NCI-H1436 treated with DMSO at 0.1 percent for 48 hours (cell line): ENCODE data around the gene RFC3.
"Not testable (repeated sequence)": the region's sequence is repeated elsewhere in the genome, so short reads cannot be mapped to it uniquely, and the experiment has no call there.

Experiments
- DNase-seq: peaks from one replicate; lab custom pipeline; 2025; lab: John Stamatoyannopoulos, UW

The RFC3 gene

GRCh38 chr13:33812829-33813228 is 5.1 kb upstream of the RFC3 start:
- DNase-seq = not testable (repeated sequence)

- no peak for DNase-seq
Observed at GRCh38 chr13:33815011-33815550, 2.9 kb upstream of the RFC3 start.

DNA sequence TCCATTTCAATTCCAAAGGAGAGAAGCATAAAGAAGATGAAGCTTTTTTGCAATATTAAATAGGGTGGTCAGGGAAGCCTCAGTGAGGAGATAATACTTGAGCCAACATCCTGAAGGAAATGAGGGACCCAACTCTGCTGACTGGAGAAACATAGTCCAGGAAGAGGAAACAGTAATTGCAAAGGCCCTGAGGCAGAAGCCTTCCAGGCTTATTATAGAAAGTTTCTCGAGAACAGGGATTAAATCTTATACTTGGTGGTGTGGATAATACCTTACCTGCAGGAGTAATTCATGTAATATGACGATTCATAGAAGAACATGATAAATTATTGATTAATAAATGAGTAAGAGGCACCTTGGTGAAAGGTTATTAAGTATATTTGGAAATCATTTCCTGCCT is 1.0 kb upstream of the RFC3 start:
- no peak for DNase-seq

DNA sequence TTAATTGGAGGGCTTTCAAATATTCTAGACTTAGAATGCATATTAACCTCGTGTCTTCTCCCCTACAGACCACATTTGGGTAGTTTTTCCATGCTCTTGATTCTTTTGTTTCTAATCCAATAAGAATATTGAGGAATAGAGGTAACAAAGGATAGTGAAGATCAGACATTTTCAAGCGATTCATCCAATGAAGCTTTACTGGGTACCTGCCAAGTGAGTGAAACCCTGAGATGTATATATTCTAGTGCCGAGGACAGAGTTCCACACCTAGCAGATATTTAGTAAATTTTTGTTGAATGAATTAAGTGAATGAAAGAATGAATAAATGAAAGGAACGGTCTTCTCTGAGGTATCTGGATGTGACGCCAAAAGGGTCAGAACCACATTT is 442 bp upstream of the RFC3 start:
- DNase-seq = no peak

GRCh38 chr13:33825083-33825482 is 7.1 kb downstream of the RFC3 start:
- DNase-seq = no peak

DNA sequence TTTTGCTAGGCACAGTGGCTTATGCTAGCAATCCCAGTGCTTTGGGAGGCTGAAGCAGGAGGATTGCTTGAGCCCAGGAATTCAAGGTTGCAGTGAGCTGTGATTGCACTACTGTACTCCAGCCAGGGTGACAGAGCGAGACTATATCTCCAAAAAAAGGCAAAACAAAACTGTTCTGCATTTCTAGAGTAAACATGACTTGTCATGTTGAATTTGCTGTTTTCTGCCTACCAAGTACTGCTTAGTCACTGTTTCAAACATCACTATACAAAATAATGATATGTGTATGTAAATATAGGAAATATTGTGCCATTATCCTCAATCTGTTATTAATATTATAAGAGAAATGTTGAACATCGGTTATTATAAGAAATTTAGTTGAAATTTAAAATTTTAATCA is 9.2 kb downstream of the RFC3 start:
- no peak for DNase-seq

GRCh38 chr13:33828431-33829129 is 10.6 kb downstream of the RFC3 start:
- no peak for DNase-seq

- no peak for DNase-seq
Observed at GRCh38 chr13:33832872-33833271, 14.9 kb downstream of the RFC3 start.

DNA sequence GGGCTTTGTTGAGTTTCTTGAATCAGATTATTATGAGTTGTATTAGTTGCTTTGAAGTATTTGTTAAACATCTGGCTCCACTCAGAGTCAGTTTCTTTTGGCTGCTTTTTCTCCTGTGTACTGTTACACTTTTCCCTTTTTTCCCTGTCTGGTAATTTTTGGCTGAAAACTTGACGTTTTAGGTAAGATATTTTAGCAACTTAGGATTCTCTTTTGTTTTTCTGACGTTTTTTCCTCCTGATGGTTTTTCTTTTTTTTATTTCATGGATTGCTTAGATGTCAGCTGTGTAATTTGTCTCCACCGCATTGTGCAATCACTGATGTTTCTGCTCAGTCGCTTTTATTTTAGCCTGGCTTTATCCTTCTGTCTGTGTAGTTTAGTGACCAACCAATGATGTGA is 20.7 kb downstream of the RFC3 start:
- DNase-seq = no peak

DNA sequence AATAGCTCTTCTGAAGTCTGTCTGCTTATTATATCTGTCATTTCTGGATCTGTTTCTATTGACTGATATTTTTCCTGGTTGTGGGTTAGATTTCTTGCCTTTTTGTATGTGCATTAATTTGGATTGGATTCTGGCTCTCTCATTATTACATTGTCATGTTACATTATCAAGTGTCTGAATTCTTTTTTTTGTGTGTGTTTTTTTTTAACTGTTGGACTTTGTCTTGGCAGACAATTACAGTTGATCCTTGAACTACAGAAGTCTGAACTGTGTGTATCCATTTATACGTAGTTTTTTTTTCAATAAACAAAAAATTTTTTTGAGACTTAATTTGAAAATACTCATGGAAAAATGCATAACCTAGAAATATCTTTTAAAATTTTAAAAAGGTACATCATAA is 22.5 kb downstream of the RFC3 start:
- no peak for DNase-seq

DNA sequence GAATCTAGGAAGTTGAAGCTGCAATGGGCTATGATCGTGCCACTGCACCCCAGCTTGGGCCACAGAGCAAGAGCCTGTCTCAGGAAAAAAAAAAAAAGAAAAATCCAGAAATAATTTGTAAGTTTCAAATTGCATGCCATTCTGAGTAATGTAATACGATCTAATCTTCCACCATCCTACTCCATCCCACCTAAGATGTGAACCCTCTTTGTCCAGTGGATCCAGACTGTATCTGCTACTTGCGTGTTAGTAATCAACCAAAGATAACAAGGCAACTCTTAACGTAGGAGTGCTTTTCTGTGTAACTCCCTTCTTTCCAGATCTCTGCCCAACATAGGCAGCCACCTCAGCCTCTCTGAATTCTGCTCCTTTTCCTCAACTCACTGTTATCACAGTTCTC is 24.3 kb downstream of the RFC3 start:
- DNase-seq = no peak

GRCh38 chr13:33842986-33843385 is 25.0 kb downstream of the RFC3 start:
- DNase-seq = no peak

GRCh38 chr13:33845572-33846302 is 27.8 kb downstream of the RFC3 start:
- DNase-seq = no peak

- DNase-seq = no peak
Observed at GRCh38 chr13:33846303-33847062, 28.5 kb downstream of the RFC3 start.

DNA sequence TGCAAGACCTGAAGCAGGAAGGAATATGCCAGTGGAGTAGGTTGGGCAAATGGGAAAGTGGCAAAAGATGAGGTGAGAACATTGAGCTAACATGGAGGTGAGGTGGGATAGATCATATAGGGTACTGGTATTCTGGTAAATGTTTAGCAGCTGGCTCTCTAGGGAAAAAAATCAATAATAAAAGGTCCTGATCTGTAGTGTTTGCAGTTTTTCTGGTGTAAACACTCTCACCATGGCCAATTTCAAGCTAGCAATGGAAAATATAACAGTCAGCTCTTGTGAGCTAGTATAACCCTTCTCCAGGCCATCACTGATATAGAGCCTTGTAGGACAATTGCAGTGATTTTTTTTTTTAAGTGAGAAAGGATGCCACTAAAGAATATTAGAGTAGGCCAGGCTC is 31.3 kb downstream of the RFC3 start:
- DNase-seq = no peak

GRCh38 chr13:33855371-33855895 is 37.5 kb downstream of the RFC3 start:
- DNase-seq = no peak

DNA sequence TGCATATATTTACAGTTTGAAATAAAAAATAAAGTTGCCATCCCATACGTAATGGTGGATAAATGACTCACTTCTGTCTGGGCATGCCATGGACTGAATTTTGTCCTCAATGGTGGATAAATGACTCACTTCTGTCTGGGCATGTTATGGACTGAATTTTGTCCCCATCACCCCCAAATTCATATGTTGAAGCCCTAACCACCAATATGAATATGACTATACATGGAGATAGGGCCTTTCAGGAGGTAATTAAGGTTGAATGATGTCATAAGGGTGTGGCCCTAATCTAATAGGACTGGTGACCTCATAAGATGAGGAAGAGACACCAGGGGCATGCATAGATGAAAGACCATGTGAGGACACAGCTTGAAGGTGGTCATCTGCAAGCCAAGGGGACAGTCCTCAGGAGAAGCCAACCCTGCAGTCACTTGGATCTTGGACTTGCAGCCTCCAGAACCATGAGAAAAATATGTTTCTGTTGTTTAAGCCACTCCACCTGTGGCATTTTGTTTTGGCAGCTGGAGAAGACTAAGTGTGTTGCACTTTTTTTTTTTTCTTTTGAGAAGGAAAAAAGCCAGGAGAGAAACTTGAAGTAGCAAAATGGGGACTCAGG is 41.8 kb downstream of the RFC3 start:
- no peak for DNase-seq

DNA sequence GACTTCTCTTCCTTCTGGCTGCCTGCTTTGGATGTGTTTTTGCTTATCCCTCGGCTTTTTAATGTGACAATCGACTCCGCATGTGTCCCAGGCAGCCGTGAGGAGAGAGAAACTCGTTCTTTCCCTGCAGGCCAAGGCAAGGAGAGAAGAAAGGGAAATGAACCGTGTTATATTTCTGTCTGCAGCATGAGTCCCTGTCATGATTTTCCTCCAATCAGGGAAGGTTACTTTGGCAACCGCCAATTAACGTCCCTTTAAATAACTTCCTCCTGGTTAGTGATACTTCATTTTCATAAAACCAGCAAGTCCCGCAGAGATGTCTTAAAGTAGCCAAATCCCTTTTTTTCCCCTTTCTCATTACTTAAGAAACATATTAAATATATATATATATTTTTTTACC is 42.6 kb downstream of the RFC3 start:
- no peak for DNase-seq

GRCh38 chr13:33862016-33862415 is 44.1 kb downstream of the RFC3 start:
- no peak for DNase-seq

DNA sequence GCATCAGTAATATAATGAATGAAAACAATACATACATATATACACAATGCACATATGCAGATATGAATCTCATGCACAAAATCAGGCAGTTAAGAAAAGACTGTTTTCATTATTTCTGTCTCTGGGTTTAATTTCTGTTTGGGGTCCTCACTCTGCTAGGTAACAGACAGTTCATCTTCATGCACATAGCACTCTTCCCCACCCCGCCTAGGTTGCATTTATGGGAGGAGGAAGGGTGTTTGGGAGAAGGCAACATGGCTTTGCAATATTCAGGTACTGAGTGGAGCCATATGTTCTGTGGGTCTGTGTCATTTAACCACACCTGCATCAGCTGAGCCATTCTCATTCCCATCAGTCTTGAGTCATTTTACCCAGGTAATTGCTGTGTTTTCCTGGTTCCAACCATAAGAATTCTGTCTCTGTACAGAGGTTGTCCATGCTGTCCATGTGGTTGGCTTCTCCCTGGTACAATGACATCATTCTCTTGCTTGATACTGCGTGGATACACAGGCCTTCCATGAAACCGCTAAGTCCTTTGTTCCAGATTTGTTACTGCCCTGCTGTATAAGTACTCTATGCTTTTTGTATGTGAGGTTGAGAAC is 45.3 kb downstream of the RFC3 start:
- no peak for DNase-seq

GRCh38 chr13:33865945-33866344 is 48.0 kb downstream of the RFC3 start:
- no peak for DNase-seq

- DNase-seq = no peak
Observed at GRCh38 chr13:33867472-33867871, 49.5 kb downstream of the RFC3 start.
